ENCODE measurements around the gene TULP3.

- TF ChIP-seq, protein P1, sequence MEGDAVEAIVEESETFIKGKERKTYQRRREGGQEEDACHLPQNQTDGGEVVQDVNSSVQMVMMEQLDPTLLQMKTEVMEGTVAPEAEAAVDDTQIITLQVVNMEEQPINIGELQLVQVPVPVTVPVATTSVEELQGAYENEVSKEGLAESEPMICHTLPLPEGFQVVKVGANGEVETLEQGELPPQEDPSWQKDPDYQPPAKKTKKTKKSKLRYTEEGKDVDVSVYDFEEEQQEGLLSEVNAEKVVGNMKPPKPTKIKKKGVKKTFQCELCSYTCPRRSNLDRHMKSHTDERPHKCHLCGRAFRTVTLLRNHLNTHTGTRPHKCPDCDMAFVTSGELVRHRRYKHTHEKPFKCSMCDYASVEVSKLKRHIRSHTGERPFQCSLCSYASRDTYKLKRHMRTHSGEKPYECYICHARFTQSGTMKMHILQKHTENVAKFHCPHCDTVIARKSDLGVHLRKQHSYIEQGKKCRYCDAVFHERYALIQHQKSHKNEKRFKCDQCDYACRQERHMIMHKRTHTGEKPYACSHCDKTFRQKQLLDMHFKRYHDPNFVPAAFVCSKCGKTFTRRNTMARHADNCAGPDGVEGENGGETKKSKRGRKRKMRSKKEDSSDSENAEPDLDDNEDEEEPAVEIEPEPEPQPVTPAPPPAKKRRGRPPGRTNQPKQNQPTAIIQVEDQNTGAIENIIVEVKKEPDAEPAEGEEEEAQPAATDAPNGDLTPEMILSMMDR (IDR thresholded peaks at IDR 0.05), result no peak
- no peak for TF ChIP-seq EP300 (IDR thresholded peaks at IDR 0.05)
These were observed 45.9 kb upstream of the TULP3 start for GRCh38 chr12:2844786-2845185.
